GM10248 (cell line): ENCODE results near the gene IP6K1.
A peak's percentile ranks its signal among the peaks of the same experiment; 100 is the strongest.
"Not testable (repeated sequence)": the region's sequence is repeated elsewhere in the genome, so short reads cannot be mapped to it uniquely, and the experiment has no call there.

ENCODE experiments used
- CTCF ChIA-PET: fragments of 300-600 bp; sonication (Branson Sonifier 250); formaldehyde crosslinking; extraction: SDS; loops from one replicate; lab custom pipeline; 2021; ENCODE audit warnings: antibody characterized with exemption; lab: Yijun Ruan, JAX
- POLR2A ChIA-PET: fragments of 350-650 bp; sonication (Branson Sonifier 250); formaldehyde crosslinking; extraction: SDS; loops from one replicate; lab custom pipeline; 2020; ENCODE audit warnings: antibody characterized with exemption; lab: Yijun Ruan, JAX
- DNase-seq: peaks from one replicate; pipeline ENCODE4 v3.0.0; 2012; ENCODE audit errors: extremely low spot score
- TF ChIP-seq, protein P1 (sequence below): IDR thresholded peaks from 2 replicates; pipeline ENCODE4 v1.5.1; 2012; ENCODE audit warnings: mild to moderate bottlenecking, low read depth; ENCODE audit errors: extremely low read depth, missing control alignments, control extremely low read depth

The IP6K1 gene

DNA sequence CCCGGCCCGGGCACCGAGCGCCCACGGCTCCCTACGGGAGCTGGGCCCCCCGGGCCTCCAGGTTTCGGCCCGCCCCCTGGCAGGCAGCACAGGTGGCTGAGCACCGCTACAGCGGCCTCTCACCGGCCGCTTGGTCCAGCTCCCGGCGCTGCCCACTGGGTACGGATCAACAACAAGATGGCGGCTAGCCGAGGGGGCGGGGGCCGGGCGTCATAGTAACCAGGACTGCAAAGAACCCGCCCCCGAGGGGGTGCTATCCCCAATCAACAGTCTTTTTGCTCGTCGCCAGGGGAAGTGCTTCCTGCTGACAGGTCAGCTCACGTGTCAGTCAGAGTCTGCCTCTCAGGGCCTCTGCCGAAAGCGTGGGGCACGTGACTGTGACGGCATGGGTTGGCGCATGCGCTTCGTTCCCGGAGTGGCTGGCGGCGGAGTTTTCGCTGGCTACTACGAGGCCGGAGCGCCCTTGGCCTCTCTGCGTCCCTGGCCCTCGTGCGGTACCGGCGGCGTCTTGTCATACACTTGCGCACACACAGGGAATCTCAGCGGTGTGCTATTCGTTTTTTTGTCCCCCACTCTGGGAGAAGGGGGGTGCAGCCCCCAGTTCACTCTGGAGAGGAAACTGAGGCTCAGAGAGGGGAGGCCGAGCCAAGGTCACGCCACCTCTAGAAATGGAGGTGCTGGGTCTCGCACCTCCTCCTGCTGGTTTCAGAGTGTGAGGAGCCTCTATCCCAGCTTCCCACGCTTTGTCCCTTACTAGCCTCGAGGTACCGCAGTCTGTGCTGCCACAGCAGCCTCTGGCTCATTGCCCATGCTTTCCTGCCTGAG is at the start of gene IP6K1:
IP6K1 (minus strand) TSS at position 186 of the 825 bp plus-strand sequence. CDS start 38,502 bp downstream, outside the sequence.
- ChIA-PET POLR2A (interaction anchor here (0.6 to 1.1 kb wide), 3 partner anchors 13 to 23 kb away, joined by 3 to 6 read pairs (median 3); partner anchors contain the start of genes CDHR4 and INKA1), CTCF (interaction anchor here (1.0 to 3.8 kb wide), 4 partner anchors 12 to 53 kb away, joined by 3 to 33 read pairs (median 5); partner anchors contain the start of gene INKA1)
- TF ChIP-seq, protein P1, sequence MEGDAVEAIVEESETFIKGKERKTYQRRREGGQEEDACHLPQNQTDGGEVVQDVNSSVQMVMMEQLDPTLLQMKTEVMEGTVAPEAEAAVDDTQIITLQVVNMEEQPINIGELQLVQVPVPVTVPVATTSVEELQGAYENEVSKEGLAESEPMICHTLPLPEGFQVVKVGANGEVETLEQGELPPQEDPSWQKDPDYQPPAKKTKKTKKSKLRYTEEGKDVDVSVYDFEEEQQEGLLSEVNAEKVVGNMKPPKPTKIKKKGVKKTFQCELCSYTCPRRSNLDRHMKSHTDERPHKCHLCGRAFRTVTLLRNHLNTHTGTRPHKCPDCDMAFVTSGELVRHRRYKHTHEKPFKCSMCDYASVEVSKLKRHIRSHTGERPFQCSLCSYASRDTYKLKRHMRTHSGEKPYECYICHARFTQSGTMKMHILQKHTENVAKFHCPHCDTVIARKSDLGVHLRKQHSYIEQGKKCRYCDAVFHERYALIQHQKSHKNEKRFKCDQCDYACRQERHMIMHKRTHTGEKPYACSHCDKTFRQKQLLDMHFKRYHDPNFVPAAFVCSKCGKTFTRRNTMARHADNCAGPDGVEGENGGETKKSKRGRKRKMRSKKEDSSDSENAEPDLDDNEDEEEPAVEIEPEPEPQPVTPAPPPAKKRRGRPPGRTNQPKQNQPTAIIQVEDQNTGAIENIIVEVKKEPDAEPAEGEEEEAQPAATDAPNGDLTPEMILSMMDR, result no peak
- peak; percentile 100 for DNase-seq

DNA sequence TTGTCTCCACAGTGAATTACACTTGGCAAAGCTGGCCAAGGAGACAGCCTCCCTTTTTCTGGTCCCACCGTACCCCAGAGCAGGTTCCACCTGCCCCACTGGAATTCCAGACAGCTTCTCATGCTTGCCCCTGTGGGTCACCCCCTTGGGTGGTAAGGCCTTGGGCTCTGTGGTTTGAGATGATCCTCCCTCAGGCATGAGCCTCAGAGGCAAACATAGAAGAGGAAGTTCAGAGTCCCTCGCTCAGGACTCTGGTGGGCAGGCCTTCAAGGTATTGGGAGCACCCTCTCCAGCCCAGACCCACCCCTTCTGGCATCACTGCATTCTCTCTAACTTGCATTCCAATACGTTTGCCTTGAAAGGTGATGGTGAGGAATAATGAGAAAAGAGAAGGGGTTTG is 45.0 kb upstream of the IP6K1 start:
- no peak for DNase-seq
- CTCF ChIA-PET, result interaction anchor here (0.8 to 29.3 kb wide), 5 partner anchors 7 to 331 kb away, joined by 3 to 558 read pairs (median 7); partner anchors contain the start of genes CDHR4, INKA1 and UBA7
- TF ChIP-seq, protein P1, result no peak
- POLR2A ChIA-PET, result no interaction called here

DNA sequence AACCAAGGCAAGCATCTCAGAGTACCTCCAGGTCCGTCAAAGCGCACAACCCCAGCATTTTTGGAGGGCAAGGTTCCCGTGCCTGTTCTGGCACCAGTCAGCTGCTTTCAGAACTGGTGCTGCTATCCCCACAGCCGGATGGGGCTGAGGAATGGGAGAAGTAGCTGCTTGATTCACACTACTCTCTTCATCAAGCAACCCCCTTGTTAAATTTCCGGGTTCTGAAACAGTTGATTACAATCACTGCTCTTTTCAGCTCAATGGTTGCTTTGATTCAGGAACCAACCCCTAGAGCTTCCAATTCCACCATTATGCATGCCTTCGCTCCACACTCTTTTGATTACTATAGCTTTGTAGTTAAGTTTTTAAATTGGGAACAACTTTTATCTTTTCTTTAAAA is 39.7 kb upstream of the IP6K1 start:
- CTCF ChIA-PET, result interaction anchor here (1.3 to 29.3 kb wide), 6 partner anchors 8 to 47 kb away, joined by 3 to 558 read pairs (median 10); partner anchors contain the start of genes CDHR4, INKA1 and UBA7
- POLR2A ChIA-PET, result no interaction called here
- DNase-seq, result no peak
- TF ChIP-seq, protein P1, result no peak

DNA sequence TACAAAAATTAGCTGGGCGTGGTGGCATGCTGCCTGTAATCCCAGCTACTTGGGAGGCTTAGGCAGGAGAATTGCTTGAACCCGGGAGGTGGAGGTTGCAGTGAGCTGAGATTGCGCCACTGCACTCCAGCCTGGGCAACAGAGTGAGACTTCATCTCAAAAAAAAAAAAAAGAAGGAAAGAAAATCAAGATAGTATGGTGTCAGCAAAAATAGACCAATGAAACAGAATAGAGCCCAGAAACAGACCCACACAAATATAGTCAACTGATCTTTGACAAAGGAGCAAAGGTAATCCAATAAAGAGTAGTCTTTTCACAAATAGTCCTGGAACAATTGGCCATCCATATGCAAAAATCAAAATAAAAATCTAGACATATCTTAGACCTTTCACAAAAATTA is 36.8 kb upstream of the IP6K1 start:
- POLR2A ChIA-PET, DNase-seq: not testable (repeated sequence)
- CTCF ChIA-PET, result interaction anchor here (29.3 kb wide), 1 partner anchor 21 kb away, joined by 558 read pairs; the partner anchor contains the start of genes CDHR4, INKA1 and UBA7

DNA sequence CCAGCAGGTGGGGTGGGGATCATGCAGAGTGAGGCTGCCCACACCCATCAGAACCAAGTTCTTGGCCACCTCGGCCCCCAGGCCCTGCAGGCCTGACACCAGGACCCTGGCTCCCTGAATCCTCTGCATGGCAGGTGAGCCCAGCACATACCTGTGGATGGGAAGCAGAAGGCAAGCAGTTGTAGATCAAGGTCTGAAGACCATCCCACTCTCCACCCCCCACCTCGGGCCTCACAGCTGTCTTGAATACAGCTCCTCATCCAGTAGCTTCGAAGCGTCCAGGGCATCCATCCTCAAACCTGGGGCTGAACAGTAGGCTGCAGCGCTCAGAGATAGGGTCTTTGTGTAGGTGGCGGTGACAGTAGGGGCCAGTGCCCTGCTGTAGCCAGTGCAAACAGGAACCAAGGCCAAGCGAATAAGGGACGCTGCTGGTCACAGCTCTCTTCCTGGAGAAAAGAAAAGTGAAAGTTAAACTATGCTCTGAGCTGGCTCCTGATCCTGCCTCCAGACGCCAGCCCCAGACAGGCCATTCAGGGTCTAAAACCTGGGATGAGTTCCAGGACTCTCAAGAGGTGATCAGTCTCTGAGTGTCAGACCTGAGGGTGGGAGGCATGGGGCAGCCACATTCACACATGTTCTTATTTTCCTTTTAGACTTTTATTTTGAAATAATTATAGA is 27.3 kb upstream of the IP6K1 start, which contains the start of gene UBA7:
UBA7 (minus strand) TSS at position 457 of the 678 bp plus-strand sequence; CDS start at position 291, 166 bp downstream.
- ChIA-PET POLR2A (interaction anchor here (0.6 to 1.7 kb wide), 4 partner anchors 8 to 413 kb away, joined by 3 to 8 read pairs (median 4); partner anchors contain the start of gene INKA1), CTCF (interaction anchor here (1.5 to 25.2 kb wide), 3 partner anchors 8 to 23 kb away, joined by 6 to 558 read pairs (median 38); partner anchors contain the start of gene INKA1)
- peak; percentile 84 for DNase-seq
- TF ChIP-seq, protein P1, result no peak

DNA sequence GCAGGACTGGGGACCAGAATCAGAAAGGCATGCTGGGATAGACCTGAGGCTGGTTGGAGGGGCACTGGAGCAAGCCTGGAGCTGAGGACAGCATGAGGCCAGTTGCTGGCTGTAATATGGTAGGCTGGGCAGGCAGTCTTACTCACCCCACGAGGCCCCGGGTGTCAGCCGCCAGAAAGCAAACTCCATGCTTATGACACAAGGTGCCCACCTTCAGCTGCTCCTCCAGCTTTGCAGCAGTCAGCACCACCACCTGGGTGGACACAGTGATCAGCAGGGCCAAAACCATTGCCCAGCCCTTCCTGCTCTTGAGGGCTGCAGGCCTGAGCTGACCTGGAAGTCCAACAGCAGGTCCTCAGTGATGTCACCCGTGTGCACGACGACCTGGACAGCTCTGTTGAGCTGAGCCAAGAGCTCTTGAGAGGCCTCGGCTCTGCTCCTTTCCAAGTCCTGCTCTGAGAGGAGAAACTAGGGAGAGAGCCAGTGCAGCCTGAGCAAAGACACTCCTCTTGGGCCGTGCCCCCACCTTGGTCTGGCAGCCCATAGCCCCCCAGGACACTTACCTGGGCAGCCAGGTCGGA is 26.7 kb upstream of the IP6K1 start:
- TF ChIP-seq, protein P1, result no peak

More for the DNA sequence above, 26.7 kb upstream of the IP6K1 start:
- ChIA-PET CTCF (interaction anchor here (1.5 to 25.2 kb wide), 3 partner anchors 8 to 23 kb away, joined by 6 to 558 read pairs (median 38); partner anchors contain the start of gene INKA1), POLR2A (interaction anchor here (0.6 to 1.7 kb wide), 4 partner anchors 8 to 279 kb away, joined by 3 to 8 read pairs (median 4); partner anchors contain the start of gene INKA1)
- DNase-seq, result no peak
